Stimulated activated naive CD8-positive, alpha-beta T cell treated with anti-CD3 and anti-CD28 coated beads, Interleukin-15, Interleukin-2, amounts not matched to agents 100 U/mL and 50 U/mL, for 24 hours (primary cell): ENCODE data around the gene MTFMT.
"Not testable (repeated sequence)": the region's sequence is repeated elsewhere in the genome, so short reads cannot be mapped to it uniquely, and the experiment has no call there.

Experiments
- ATAC-seq: fragments of 150-1000 bp; cut with Tn5 transposase; one replicate; pipeline ENCODE4 v1.10.0; 2021
- DNase-seq: peaks from one replicate; pipeline ENCODE4 v3.0.0; 2021

The MTFMT gene

DNA sequence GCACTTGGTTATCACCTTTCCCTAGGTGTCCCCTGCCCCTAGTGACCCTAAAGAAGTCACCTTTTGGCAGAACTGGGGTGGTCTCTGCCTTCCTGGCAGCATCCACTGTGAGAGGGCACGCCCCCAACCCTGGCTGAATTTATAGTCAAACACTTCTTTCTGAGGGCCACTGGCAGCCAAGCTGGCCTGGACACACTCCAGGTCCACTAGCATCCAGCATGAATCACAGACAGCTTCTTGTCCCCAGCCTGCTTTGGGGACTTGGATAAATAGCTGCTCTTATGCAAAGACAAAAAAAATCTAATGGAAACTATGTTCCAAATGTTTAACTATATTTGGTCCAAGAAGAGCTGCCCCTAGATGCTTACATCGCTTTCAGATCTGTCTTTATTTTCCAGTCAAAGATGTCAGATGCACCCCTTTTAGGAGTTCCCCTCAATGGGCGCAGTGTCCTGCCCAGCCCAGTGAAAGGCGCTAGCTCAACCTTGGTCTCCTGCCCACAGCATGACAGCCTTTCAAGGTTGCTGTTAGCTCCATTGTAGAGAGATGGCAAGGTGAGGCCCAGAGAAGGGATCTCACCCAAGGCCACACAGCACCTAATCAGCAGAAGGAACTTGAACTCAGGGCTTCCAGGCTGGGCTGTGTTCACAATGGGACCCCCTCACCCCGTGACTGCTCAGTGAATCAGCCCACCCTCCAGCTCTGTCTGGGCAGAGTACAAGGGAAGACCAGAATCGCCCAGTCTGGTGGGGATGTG lies 31.4 kb upstream of the MTFMT start:
- ATAC-seq (no peak), DNase-seq (no peak)

DNA sequence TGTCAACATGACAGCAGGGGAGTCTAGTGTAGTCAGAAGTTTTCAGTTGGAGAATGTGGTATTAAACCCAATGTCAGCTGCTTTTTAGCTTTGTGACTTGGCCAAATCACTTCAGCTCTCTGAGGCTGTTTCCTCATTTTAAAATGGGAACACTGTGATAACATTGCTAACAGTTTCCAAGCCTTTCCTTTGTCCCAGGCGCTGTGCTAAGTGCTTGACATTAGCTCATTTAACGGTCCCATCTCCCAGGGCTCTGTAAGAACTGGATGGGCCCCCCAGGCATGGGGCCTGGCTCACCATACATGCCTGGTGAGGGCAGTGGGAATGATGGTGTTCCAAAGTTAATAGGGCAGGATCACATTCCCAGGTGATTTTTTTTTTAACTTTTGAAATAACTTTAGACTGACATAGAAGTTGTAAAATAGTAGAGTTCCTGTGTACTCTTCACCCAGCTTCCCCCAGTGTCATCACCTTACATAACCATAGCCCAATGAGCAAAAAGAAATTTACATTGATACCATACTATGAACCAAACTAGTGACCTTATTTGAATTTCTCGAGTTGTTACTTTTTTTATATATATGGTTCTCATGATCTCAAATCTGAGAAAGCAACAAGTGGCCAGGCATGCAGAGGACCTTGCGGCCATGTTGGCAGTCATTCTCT lies 30.6 kb upstream of the MTFMT start:
- ATAC-seq: no peak

DNA sequence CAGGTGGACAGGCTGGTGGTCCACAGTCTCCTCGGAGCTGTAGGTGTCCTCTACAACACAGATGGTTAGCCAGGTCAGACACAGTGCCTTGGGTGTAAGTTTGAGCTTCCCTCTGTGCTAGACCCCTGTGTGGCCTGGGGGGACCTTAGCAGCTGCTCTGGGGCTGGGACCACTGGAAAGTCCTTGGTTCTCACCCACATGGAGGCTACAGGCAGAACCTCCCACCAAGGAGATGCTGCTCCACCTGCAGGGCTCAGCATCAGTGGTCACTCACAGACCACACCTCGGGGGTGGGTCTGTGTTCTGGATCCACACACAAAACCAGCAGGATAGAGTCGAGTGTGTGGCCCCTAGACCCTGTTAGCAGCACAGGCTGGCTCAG lies 29.9 kb upstream of the MTFMT start:
- no peak for DNase-seq
- ATAC-seq: no peak

More for the DNA sequence above, 30.6 kb upstream of the MTFMT start:
- DNase-seq: no peak

- DNase-seq: no peak
- no peak for ATAC-seq
Measured at GRCh38 chr15:65058394-65059368, 29.2 kb upstream of the MTFMT start.

DNA sequence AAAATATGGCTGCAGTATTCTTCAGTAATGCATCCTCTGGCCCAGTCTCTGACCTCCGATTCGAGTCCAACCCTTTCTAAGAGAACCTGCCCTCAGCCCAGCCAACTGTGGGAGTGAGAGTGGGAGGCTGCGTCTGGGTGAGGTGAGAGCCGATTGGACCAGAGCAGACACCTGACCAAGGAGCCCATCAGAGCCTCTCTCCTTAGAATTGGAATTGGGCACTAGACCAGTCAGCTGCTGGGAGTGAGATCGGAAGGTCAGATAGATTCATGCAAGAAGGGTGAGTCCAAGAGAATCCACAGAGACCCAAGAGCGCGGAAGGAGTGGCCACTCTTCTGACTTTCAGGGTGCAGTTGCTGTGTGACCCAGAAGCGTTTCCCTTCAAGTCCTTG lies 28.1 kb upstream of the MTFMT start:
- no peak for DNase-seq
- no peak for ATAC-seq

- DNase-seq (no peak), ATAC-seq (no peak)
Measured at GRCh38 chr15:65056868-65057548, 27.6 kb upstream of the MTFMT start.

- DNase-seq (no peak), ATAC-seq (no peak)
Measured at GRCh38 chr15:65056106-65056505, 26.7 kb upstream of the MTFMT start.

GRCh38 chr15:65055201-65055870 lies 25.9 kb upstream of the MTFMT start:
- ATAC-seq (no peak), DNase-seq (no peak)

- ATAC-seq (peak; percentile 32), DNase-seq (peak; percentile 73)
Measured at GRCh38 chr15:65054333-65055200, 25.1 kb upstream of the MTFMT start.

DNA sequence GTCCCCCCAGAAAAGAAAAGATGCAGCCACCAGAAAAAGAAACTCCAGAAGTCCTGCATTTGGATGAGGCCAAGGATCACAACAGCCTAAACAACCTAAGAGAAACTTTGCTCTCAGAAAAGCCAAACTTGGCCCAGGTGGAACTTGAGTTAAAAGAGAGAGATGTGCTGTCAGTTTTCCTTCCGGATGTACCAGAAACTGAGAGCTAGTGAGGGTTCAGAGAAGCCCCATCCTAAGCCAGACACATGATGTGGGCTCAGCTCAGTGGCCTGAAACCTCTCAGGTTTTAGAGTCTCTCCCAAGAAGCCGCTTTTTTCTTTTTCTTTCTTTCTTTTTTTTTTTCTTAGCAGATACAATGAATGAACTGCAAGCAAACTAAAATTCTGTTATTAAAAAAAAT lies 23.5 kb upstream of the MTFMT start:
- no peak for ATAC-seq

DNA sequence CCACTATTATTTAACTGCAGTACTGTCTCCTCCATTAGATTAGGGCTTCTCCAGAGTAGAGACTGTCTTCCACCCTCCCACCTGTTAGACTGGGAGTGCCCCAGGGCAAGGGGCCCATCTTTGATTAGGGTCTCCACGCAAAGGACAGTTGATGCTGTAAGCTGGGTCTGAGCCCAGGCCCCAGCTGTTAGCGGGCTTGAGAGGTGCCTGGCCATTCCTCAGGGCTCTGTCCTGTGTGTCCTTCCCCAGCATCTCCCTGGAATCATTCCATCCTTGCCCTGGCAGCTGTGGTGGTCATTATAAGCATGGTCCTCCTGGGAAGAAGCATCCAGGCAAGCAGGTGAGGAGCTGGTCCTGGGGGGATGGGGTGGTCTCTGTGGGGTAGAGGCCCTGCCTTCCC lies 21.8 kb upstream of the MTFMT start:
- DNase-seq (no peak), ATAC-seq (no peak)

More for the DNA sequence above, 23.5 kb upstream of the MTFMT start:
- DNase-seq: no peak

DNA sequence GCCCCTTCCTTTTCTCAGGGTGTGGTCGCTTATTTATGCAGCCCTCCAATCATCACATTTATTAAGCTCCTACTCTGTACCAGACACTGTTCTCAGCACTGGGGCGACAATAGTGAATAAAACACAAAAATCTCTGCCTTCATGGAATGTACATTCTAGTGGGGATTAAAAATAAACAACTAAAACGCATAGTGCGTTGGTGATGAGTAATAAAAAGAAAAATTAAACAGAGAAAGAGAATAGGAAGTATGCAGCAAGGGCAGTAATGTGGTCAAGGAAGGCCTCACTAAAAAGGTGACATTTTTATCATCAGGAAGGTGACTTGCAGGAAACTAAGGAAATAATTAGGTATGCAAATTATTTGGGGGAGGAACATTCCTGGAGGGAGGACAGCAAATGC lies 20.8 kb upstream of the MTFMT start:
- DNase-seq (no peak), ATAC-seq (no peak)

DNA sequence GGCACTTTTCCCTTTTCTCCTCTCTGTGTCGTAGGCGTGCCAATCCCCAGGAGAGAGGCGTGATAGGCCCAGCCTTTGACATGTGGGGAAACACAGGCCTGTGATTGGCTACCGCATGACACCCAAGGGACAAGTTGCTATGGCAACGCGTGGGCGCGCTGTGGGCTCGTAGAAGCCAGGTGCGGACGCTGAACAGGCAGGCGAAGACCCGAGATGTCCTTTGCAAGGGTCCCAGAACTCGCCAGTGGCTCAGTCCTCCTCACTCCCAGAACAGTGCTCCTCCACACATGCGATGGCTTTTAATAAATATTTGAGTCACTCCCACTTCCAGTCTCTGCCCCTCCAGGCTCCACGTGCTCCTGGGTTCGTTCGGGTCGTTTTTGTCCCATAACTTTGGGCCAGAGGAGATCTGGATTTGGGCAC lies 20.0 kb upstream of the MTFMT start:
- DNase-seq (peak; percentile 91), ATAC-seq (peak; percentile 92)

DNA sequence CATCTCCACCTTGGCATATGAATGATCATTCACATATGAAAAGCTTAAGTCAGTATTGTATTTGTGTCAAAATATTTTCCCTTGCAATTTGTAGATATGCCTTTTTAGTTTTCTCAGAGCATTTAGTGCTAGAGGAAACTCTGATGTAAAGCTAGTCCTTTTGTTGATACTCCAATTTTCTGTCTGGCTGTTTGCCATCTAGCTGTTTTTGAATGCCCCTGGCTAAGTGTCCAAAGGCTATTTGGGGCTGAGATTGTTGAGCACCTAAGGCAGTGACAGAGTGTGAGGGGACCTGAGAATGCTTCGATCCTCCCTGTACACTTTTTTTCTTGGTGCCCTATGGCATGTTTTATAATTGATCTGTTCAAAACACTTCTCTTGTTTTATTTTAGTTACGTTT lies 18.8 kb upstream of the MTFMT start:
- no peak for DNase-seq
- no peak for ATAC-seq

DNA sequence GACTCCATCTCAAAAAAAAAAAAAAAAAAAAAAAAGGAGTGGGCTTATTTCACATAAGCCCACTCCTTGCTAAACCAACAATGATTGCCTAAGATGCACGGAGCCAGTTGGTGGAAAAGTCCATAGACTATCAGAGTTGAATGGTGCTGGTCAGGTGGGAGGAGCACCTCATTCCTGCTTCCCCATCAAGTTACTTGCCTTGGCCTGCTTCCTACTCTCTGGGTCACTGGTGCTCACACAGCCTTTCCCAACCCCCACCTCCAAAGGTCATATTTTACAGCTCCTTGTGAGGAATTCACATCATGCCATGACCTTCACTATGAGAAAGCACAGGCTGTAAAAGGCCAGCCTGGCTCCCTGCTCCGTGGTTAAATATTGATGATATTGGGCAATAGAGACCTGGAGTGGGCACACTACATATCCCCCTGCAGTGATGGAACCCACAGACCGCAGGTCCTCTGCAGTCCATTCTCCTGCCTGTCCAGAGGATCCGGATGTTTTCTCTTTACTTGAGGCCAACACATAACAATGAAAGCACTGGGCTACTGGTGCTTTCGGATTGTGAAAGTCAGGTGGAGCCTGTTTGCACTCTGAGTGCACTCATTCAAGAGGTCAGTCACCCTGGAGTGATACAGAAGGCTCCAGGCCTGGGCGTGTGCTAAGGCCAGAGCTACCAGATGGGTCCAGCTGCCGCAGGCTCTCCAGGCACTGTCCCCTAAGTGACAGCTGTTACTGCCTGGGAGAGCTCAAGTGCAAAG lies 15.5 kb upstream of the MTFMT start, which contains the start of gene SLC51B:
TSS of gene SLC51B (plus strand) at position 664 of the 758 bp plus-strand sequence. CDS start 4,618 bp downstream, outside the sequence.
- DNase-seq (no peak), ATAC-seq (no peak)

GRCh38 chr15:65044218-65044617 lies 14.8 kb upstream of the MTFMT start:
- peak; percentile 75 for ATAC-seq
- not testable (repeated sequence) for DNase-seq

DNA sequence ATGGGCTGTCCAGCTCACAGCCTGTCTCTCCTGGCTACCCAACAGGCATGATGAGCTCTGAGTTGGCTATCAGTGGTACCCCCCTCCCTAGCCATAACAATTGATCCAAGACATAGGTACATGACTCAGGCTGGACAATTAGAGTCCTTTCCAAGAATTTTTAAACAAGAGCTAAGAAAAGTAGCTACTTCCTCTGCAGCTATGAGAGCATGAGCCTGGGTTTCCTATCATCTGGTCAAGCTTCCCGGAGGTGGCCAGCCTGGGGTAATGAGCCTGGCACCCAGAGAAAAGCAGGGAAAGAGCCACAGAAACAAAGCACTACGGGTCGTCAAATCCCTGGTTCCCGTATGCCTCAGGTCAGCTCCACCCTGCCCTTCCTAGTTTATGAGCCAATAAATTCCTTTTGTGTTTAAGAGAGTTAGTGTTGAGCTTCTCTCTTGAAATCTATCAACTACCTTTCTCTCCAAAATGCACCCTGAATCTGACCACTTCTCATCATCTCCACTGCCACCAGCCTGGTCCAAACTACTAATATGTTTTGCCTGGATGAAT lies 13.4 kb upstream of the MTFMT start:
- ATAC-seq: no peak

DNA sequence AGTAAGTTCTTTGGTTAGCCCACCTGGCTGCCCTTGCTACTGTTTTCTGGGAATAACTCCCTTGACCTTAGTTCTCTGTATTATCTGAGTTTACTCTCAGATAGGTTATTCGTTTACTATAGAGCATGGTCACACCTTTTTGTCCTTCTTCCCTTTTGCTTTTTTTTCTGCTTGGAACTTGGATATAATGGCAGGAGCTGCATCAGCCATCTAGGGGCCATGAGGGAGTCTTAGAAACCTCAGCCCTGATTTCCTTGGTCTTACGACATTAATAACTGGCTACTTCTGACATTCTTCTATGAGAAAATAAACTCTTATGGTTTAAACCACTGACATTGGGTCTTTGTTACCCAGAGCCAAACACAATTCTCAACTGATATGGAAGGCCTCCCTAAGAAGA lies 12.3 kb upstream of the MTFMT start:
- ATAC-seq (no peak), DNase-seq (no peak)

More for the DNA sequence above, 13.4 kb upstream of the MTFMT start:
- DNase-seq: no peak

DNA sequence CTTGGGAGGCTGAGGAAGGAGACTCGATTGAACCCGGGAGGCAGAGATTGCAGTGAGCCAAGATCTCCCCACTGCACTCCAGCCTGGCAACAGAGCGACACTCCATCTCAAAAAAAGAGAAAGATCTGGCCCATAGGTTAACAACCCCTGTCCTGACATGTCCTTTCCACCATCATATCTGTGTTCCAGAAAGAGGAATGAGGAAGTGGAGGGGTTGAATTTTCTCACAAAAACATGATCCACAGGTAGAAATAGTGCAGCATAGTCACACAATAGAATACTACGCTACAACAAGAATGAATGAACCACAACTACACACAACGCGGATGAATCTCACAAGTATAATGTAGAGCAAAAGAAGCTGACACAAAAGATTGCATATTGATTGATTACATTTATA lies 11.0 kb upstream of the MTFMT start:
- DNase-seq (no peak), ATAC-seq (no peak)
